Measurements from ENCODE around the gene AQP9.
"Not testable (repeated sequence)": the region's sequence is repeated elsewhere in the genome, so short reads cannot be mapped to it uniquely, and the experiment has no call there.

Gene AQP9

GRCh38 chr15:58138106-58138505 lies at the start of gene AQP9:
Gene AQP9 (plus strand): TSS chr15:58138381. CDS start chr15:58138566, 185 bp downstream.
- no peak for DNase-seq

- no peak for DNase-seq
Observed at GRCh38 chr15:58095415-58095814, 42.8 kb upstream of the AQP9 start.

- no peak for DNase-seq
Observed at GRCh38 chr15:58096529-58097084, 41.6 kb upstream of the AQP9 start.

- no peak for DNase-seq
Observed at GRCh38 chr15:58103482-58103881, 34.7 kb upstream of the AQP9 start.

GRCh38 chr15:58108117-58108516 lies 30.1 kb upstream of the AQP9 start:
- DNase-seq = no peak

GRCh38 chr15:58109419-58109818 lies 28.8 kb upstream of the AQP9 start:
- no peak for DNase-seq

GRCh38 chr15:58110999-58111717 lies 27.0 kb upstream of the AQP9 start:
- no peak for DNase-seq

GRCh38 chr15:58111718-58112104 lies 26.5 kb upstream of the AQP9 start:
- no peak for DNase-seq

- not testable (repeated sequence) for DNase-seq
Observed at GRCh38 chr15:58113358-58113757, 24.8 kb upstream of the AQP9 start.

- no peak for DNase-seq
Observed at GRCh38 chr15:58114388-58114787, 23.8 kb upstream of the AQP9 start.

- DNase-seq = no peak
Observed at GRCh38 chr15:58114812-58115211, 23.4 kb upstream of the AQP9 start.

GRCh38 chr15:58115692-58116091 lies 22.5 kb upstream of the AQP9 start:
- DNase-seq = no peak

- no peak for DNase-seq
Observed at GRCh38 chr15:58117619-58118018, 20.6 kb upstream of the AQP9 start.

- DNase-seq = no peak
Observed at GRCh38 chr15:58118272-58118671, 19.9 kb upstream of the AQP9 start.

GRCh38 chr15:58119016-58119415 lies 19.2 kb upstream of the AQP9 start:
- no peak for DNase-seq

- no peak for DNase-seq
Observed at GRCh38 chr15:58124585-58124984, 13.6 kb upstream of the AQP9 start.

GRCh38 chr15:58125333-58125732 lies 12.8 kb upstream of the AQP9 start:
- DNase-seq = no peak

GRCh38 chr15:58134886-58135285 lies 3.3 kb upstream of the AQP9 start:
- DNase-seq = no peak

- no peak for DNase-seq
Observed at GRCh38 chr15:58135511-58136174, 2.5 kb upstream of the AQP9 start.

GRCh38 chr15:58136731-58137130 lies 1.4 kb upstream of the AQP9 start:
- no peak for DNase-seq

- DNase-seq = no peak
Observed at GRCh38 chr15:58137686-58138085, 495 bp upstream of the AQP9 start.

GRCh38 chr15:58139276-58139988 lies 1.3 kb downstream of the AQP9 start:
- no peak for DNase-seq

GRCh38 chr15:58139989-58140522 lies 1.9 kb downstream of the AQP9 start:
- DNase-seq = no peak

All from amniotic stem cell (primary cell).